CD4-positive, alpha-beta T cell (primary cell): ENCODE data around the gene G6PC2. TPM values are rescaled to one million over a fixed set of nuclear protein-coding genes. Genes with fewer than 3 reads are reported as not detected.

ENCODE experiments used
- ATAC-seq: fragments of 200-7000 bp; cut with Tn5 transposase; one replicate; pipeline ENCODE4 v1.10.0; 2022; ENCODE audit warnings: mild to moderate bottlenecking; ENCODE audit not compliant: poor library complexity
- CTCF ChIA-PET: fragments of 350-600 bp; sonication (Branson Sonifier 250); formaldehyde crosslinking; loops from one replicate; lab custom pipeline; 2021; ENCODE audit warnings: antibody characterized with exemption, inconsistent platforms; lab: Charles Lee
- POLR2A ChIA-PET: fragments of 350-600 bp; sonication (Branson Sonifier 250); formaldehyde crosslinking; loops from one replicate; lab custom pipeline; 2021; ENCODE audit warnings: antibody characterized with exemption, inconsistent platforms; lab: Charles Lee
- DNase-seq, 14 experiments: peaks; one replicate each; pipeline ENCODE4 v3.0.0-alpha.2; 2013 to 2020; ENCODE audit warnings: mixed read lengths in 2 of 14
- H3K27ac ChIP-seq, 2 donors: one replicate each; pipeline versions ENCODE4 v1.5.1 to v1.7.0; 2013; ENCODE audit warnings: low read length in 2 of 2, low read depth in 1 of 2, mild to moderate bottlenecking in 1 of 2
- H3K27me3 ChIP-seq, 2 experiments: 1 replicate in 1 of 2; 2 replicates in 1 of 2; pipeline versions ENCODE4 v1.6.1 to v1.7.0; 2013; ENCODE audit warnings: low read length in 2 of 2, control low read depth in 1 of 2, mild to moderate bottlenecking in 1 of 2, moderate library complexity in 1 of 2; ENCODE audit not compliant: insufficient read depth in 2 of 2, control insufficient read depth in 1 of 2
- H3K36me3 ChIP-seq: one replicate; pipeline ENCODE4 v1.6.1; 2013; ENCODE audit warnings: low read length, control low read depth; ENCODE audit not compliant: insufficient read depth
- H3K4me1 ChIP-seq: one replicate; pipeline ENCODE4 v1.6.1; 2013; ENCODE audit warnings: low read length, control low read depth; ENCODE audit not compliant: insufficient read depth
- H3K4me3 ChIP-seq: one replicate; pipeline ENCODE4 v1.5.1; 2013; ENCODE audit warnings: mild to moderate bottlenecking, low read length, moderate library complexity
- H3K9me3 ChIP-seq, 2 experiments: 1 replicate in 1 of 2; 2 replicates in 1 of 2; pipeline versions ENCODE4 v1.6.1 to v1.7.0; 2013; ENCODE audit warnings: low read length in 2 of 2, mild to moderate bottlenecking in 2 of 2, control low read depth in 1 of 2, moderate library complexity in 1 of 2; ENCODE audit not compliant: control insufficient read depth in 1 of 2, insufficient read depth in 1 of 2
- H3K27ac Mint-ChIP-seq: one replicate; pipeline ENCODE4 v1.8.0; 2020; ENCODE audit warnings: mixed read lengths
- H3K27me3 Mint-ChIP-seq: one replicate; pipeline ENCODE4 v1.8.0; 2021; ENCODE audit warnings: mixed read lengths
- H3K36me3 Mint-ChIP-seq: one replicate; pipeline ENCODE4 v1.8.0; 2021; ENCODE audit warnings: low read depth, mixed read lengths
- H3K4me1 Mint-ChIP-seq: one replicate; pipeline ENCODE4 v1.8.0; 2021; ENCODE audit warnings: low read depth, mixed read lengths
- H3K4me3 Mint-ChIP-seq: one replicate; pipeline ENCODE4 v1.8.0; 2020; ENCODE audit warnings: mild to moderate bottlenecking, mixed read lengths
- H3K9me3 Mint-ChIP-seq: one replicate; pipeline ENCODE4 v1.8.0; 2020; ENCODE audit warnings: mixed read lengths
- intact Hi-C, 2 experiments: fragments of 100-400 bp; cut with DNase I in 1 of 2; cut with micrococcal nuclease in 1 of 2; formaldehyde crosslinking; loops; one replicate each; pipeline versions ENCODE4 v1.15.1 to v1.9.0; 2023 to 2025; cut with DNase I, micrococcal nuclease
- total RNA-seq, 174 experiments: library from RNA in 2 of 174; stranded (reverse) in 2 of 174; gene quantifications; one replicate each; pipeline ENCODE4 v1.2.3 and lab custom pipeline; 2021 to 2026
- TF ChIP-seq, protein P1 (sequence below): fragments of 200-600 bp; IDR thresholded peaks from one replicate; pipeline ENCODE4 v1.8.0; 2022; ENCODE audit warnings: antibody characterized with exemption, mild to moderate bottlenecking

G6PC2 gene
- total RNA-seq, 2 experiments from 2014 or later, result not detected

DNA sequence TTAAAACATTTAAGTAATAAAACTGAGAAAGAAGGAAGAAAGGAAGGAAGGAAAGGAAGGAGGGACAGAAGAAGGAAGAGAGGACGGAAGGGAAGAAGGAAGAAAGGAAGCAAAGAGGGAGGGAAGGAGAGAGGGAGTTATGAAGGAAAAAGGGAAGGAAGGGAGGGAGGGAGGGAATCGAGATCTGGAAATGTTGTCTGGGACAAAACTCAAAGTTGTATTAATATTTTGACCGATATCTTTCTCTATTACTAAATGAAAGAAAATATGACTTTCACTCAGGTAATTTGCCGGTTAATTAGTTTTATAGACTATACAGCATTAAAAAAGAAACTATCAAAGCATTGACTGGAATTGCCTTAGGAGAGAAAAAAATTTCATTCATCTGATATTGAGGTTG lies 44.4 kb downstream of the G6PC2 start:
- Mint-ChIP-seq H3K4me3 (no peak overlapping the region), H3K4me1 (no peaks in the 10 kb centered on the region), H3K27me3 (no peaks in the 10 kb centered on the region), H3K27ac (no peak overlapping the region), H3K9me3 (no peaks in the 10 kb centered on the region), H3K36me3 (no peaks in the 10 kb centered on the region)
- no peaks in the 10 kb centered on the region for H3K36me3 ChIP-seq
- H3K9me3 ChIP-seq, result no peaks in the 10 kb centered on the region
- ATAC-seq, result no peak
- intact Hi-C loops, result no loop called here
- H3K4me1 ChIP-seq, result no peaks in the 10 kb centered on the region
- CTCF ChIA-PET, result interaction anchor here (2.8 kb wide), 1 partner anchor 16 kb away, joined by 7 read pairs; no protein-coding TSS in a partner anchor
- no peak for DNase-seq
- H3K27ac ChIP-seq, result no peak overlapping the region
- H3K4me3 ChIP-seq, result no peak overlapping the region
- H3K27me3 ChIP-seq, result no peaks in the 10 kb centered on the region
- TF ChIP-seq, protein P1, sequence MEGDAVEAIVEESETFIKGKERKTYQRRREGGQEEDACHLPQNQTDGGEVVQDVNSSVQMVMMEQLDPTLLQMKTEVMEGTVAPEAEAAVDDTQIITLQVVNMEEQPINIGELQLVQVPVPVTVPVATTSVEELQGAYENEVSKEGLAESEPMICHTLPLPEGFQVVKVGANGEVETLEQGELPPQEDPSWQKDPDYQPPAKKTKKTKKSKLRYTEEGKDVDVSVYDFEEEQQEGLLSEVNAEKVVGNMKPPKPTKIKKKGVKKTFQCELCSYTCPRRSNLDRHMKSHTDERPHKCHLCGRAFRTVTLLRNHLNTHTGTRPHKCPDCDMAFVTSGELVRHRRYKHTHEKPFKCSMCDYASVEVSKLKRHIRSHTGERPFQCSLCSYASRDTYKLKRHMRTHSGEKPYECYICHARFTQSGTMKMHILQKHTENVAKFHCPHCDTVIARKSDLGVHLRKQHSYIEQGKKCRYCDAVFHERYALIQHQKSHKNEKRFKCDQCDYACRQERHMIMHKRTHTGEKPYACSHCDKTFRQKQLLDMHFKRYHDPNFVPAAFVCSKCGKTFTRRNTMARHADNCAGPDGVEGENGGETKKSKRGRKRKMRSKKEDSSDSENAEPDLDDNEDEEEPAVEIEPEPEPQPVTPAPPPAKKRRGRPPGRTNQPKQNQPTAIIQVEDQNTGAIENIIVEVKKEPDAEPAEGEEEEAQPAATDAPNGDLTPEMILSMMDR, result no peak
- POLR2A ChIA-PET, result no interaction called here

DNA sequence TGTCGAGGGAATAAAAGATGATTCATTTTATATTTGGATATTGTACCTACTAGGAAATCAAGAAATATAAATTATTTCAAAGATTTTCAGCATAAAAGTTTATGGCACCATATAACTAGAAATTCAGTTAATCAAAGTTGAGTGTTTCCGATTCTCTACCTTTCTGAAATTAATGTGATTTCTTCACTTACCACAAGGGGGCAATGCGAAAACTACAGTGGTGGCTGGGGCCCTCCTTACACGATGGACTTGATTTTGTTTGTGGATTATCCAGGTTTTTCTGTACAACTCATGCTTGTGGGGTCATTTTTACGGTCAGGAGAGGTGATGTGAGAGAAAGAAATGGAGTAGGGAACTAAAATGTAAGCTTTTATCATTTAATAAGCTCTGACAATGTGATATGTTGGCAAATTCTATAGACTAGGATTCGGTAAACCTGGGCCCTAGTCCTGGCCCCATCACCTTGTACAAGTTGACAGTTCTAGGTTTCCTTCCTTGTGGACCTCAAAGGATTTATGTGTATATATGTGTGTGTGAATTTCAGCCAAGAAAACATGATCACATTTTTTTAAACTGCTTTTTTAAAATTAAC lies 47.6 kb downstream of the G6PC2 start:
- TF ChIP-seq, protein P1, result peak; percentile 66
- H3K4me3 Mint-ChIP-seq, result no peak overlapping the region
- intact Hi-C loops, result no loop called here

GRCh38 chr2:168949324-168949723 lies 48.2 kb downstream of the G6PC2 start:
- Histone ChIP-seq H3K36me3 (no peaks in the 10 kb centered on the region), H3K4me1 (no peaks in the 10 kb centered on the region), H3K27ac (no peak overlapping the region), H3K4me3 (no peak overlapping the region), H3K27me3 (no peaks in the 10 kb centered on the region), H3K9me3 (peaks cover 0 to 5% of the 10 kb centered on the region in 2 experiments)
- TF ChIP-seq, protein P1, result no peak
- Mint-ChIP-seq H3K4me1 (no peaks in the 10 kb centered on the region), H3K4me3 (no peak overlapping the region), H3K27me3 (no peaks in the 10 kb centered on the region), H3K27ac (no peak overlapping the region), H3K9me3 (no peaks in the 10 kb centered on the region), H3K36me3 (no peaks in the 10 kb centered on the region)
- DNase-seq, result no peak
- intact Hi-C loops, result no loop called here
- POLR2A ChIA-PET, result no interaction called here
- CTCF ChIA-PET, result no interaction called here
- ATAC-seq, result no peak

More for the DNA sequence above, 47.6 kb downstream of the G6PC2 start:
- POLR2A ChIA-PET, result no interaction called here
- Histone ChIP-seq H3K27ac (no peak overlapping the region), H3K36me3 (no peaks in the 10 kb centered on the region), H3K4me3 (no peak overlapping the region), H3K27me3 (no peaks in the 10 kb centered on the region), H3K4me1 (no peaks in the 10 kb centered on the region), H3K9me3 (peaks cover 0 to 5% of the 10 kb centered on the region in 2 experiments)
- Mint-ChIP-seq H3K27ac (no peak overlapping the region), H3K27me3 (no peaks in the 10 kb centered on the region), H3K9me3 (no peaks in the 10 kb centered on the region), H3K36me3 (no peaks in the 10 kb centered on the region), H3K4me1 (no peaks in the 10 kb centered on the region)
- DNase-seq, result peak in 3 of 14 experiments; percentile 12 to 36 (median 29)
- no peak for ATAC-seq
- CTCF ChIA-PET, result interaction anchor here (0.6 kb wide), 1 partner anchor 16 kb away, joined by 3 read pairs; no protein-coding TSS in a partner anchor
